ENCODE results near the gene PCDHA12. TPM values are rescaled to one million over a fixed set of nuclear protein-coding genes. Genes with fewer than 3 reads are reported as not detected.
"Not testable (repeated sequence)": the region's sequence is repeated elsewhere in the genome, so short reads cannot be mapped to it uniquely, and the experiment has no call there.

Gene PCDHA12
- total RNA-seq = not detected in 2 replicates

- Mint-ChIP-seq H3K36me3 (ENCODE audit: low read depth) (no peaks in the 10 kb centered on the region), H3K4me3 (no peak within 1 kb of the TSS), H3K4me1 (no peaks in the 10 kb centered on the region), H3K9me3 (peaks cover 6% of the 10 kb centered on the region), H3K27ac (no peak within 1 kb of the TSS), H3K27me3 (peaks cover 19% of the 10 kb centered on the region)
- ATAC-seq (ENCODE audit: low read depth) (no peak), DNase-seq (no peak)
- intact Hi-C loops (cut with micrococcal nuclease) = no loop called here
- ChIA-PET POLR2A (no interaction called here), CTCF (no interaction called here)
- TF ChIP-seq CTCF (IDR thresholded peaks at IDR 0.05) = no peak
Observed at GRCh38 chr5:140875085-140876065, at the start of gene PCDHA12. Gene PCDHA12 (plus strand): TSS chr5:140875308. CDS start chr5:140875473, 165 bp downstream.

GRCh38 chr5:140827704-140828361 is 47.3 kb upstream of the PCDHA12 start, which contains the start of gene PCDHA6:
Gene PCDHA6 (plus strand): TSS chr5:140827960. CDS start chr5:140828092, 132 bp downstream.
- POLR2A ChIA-PET = no interaction called here
- H3K36me3 Mint-ChIP-seq (ENCODE audit: low read depth) = peaks cover 2% of the 10 kb centered on the region
- no peak within 1 kb of the TSS for H3K4me3 Mint-ChIP-seq
- H3K9me3 Mint-ChIP-seq = peaks cover 10% of the 10 kb centered on the region
- no peak within 1 kb of the TSS for H3K27ac Mint-ChIP-seq
- DNase-seq (no peak), ATAC-seq (ENCODE audit: low read depth) (no peak)
- CTCF ChIA-PET = no interaction called here
- intact Hi-C loops (cut with micrococcal nuclease) = no loop called here
- no peaks in the 10 kb centered on the region for H3K4me1 Mint-ChIP-seq
- no peak for TF ChIP-seq CTCF (IDR thresholded peaks at IDR 0.05)
- peaks cover 16% of the 10 kb centered on the region for H3K27me3 Mint-ChIP-seq

- ChIA-PET CTCF (no interaction called here), POLR2A (no interaction called here)
- intact Hi-C loops (cut with micrococcal nuclease) = no loop called here
- Mint-ChIP-seq H3K4me3 (no peak overlapping the region), H3K4me1 (no peaks in the 10 kb centered on the region), H3K27me3 (peaks cover 18% of the 10 kb centered on the region), H3K27ac (no peak overlapping the region), H3K36me3 (ENCODE audit: low read depth) (peaks cover 2% of the 10 kb centered on the region), H3K9me3 (peaks cover 10% of the 10 kb centered on the region)
- no peak for ATAC-seq (ENCODE audit: low read depth)
- no peak for DNase-seq
- TF ChIP-seq CTCF (IDR thresholded peaks at IDR 0.05) = no peak
Observed at GRCh38 chr5:140828362-140828737, 46.8 kb upstream of the PCDHA12 start.

GRCh38 chr5:140829511-140830501 is 45.3 kb upstream of the PCDHA12 start:
- H3K4me1 Mint-ChIP-seq; POLR2A ChIA-PET; H3K27ac Mint-ChIP-seq; intact Hi-C loops (cut with micrococcal nuclease); H3K9me3 Mint-ChIP-seq; H3K36me3 Mint-ChIP-seq (ENCODE audit: low read depth); ATAC-seq (ENCODE audit: low read depth); CTCF ChIA-PET; H3K4me3 Mint-ChIP-seq; DNase-seq: not testable (repeated sequence)
- peaks cover 26% of the 10 kb centered on the region for H3K27me3 Mint-ChIP-seq

GRCh38 chr5:140833993-140834392 is 41.1 kb upstream of the PCDHA12 start, which contains the start of gene PCDHA7:
Gene PCDHA7 (plus strand): TSS chr5:140834269. CDS start chr5:140834384, 115 bp downstream.
- DNase-seq (no peak), ATAC-seq (ENCODE audit: low read depth) (no peak)
- peaks cover 14% of the 10 kb centered on the region for H3K27me3 Mint-ChIP-seq
- POLR2A ChIA-PET = no interaction called here
- intact Hi-C loops (cut with micrococcal nuclease) = no loop called here
- no peaks in the 10 kb centered on the region for H3K4me1 Mint-ChIP-seq
- peaks cover 4% of the 10 kb centered on the region for H3K9me3 Mint-ChIP-seq
- H3K27ac Mint-ChIP-seq = no peak within 1 kb of the TSS
- TF ChIP-seq CTCF (IDR thresholded peaks at IDR 0.05) = no peak
- no peaks in the 10 kb centered on the region for H3K36me3 Mint-ChIP-seq (ENCODE audit: low read depth)
- no peak within 1 kb of the TSS for H3K4me3 Mint-ChIP-seq
- CTCF ChIA-PET = no interaction called here

- intact Hi-C loops (cut with micrococcal nuclease); POLR2A ChIA-PET; DNase-seq; H3K4me1 Mint-ChIP-seq; H3K27ac Mint-ChIP-seq; H3K9me3 Mint-ChIP-seq; ATAC-seq (ENCODE audit: low read depth); H3K4me3 Mint-ChIP-seq; CTCF ChIA-PET; H3K36me3 Mint-ChIP-seq (ENCODE audit: low read depth): not testable (repeated sequence)
- peaks cover 14% of the 10 kb centered on the region for H3K27me3 Mint-ChIP-seq
Observed at GRCh38 chr5:140834439-140835008, 40.6 kb upstream of the PCDHA12 start.

All from activated B cell treated with CpG ODN at 0.5 μM for 24 hours (primary cell).